ENCODE results near the gene ART1. TPM values are rescaled to one million over a fixed set of nuclear protein-coding genes. Genes with fewer than 3 reads are reported as not detected.
"Not testable (repeated sequence)": the region's sequence is repeated elsewhere in the genome, so short reads cannot be mapped to it uniquely, and the experiment has no call there.

Gene ART1
- polyA plus RNA-seq, 1 experiment, result not detected

- CTCF ChIA-PET, result interaction anchor here (0.7 kb wide), 1 partner anchor 291 kb away, joined by 9 read pairs; no protein-coding TSS in a partner anchor
- DNase-seq (ENCODE audit: low read depth, low spot score), result no peak
- POLR2A ChIA-PET, result no interaction called here
- TF ChIP-seq CTCF (IDR thresholded peaks at IDR 0.05; ENCODE audit: low read depth, low read length), result no peak
- Histone ChIP-seq H3K27ac (ENCODE audit: low read depth, low read length) (no peak overlapping the region), H3K9me3 (ENCODE audit: control insufficient read depth, insufficient read depth, low read length) (no peaks in the 10 kb centered on the region; the same call in 1 of the 2 replicates), H3K27me3 (ENCODE audit: control insufficient read depth, insufficient read depth, low read length) (peaks cover 12% of the 10 kb centered on the region), H3K4me3 (ENCODE audit: low read depth, low read length) (no peak overlapping the region)
Observed at GRCh38 chr11:3655547-3655946, 10.6 kb downstream of the ART1 start.

- DNase-seq (ENCODE audit: low read depth, low spot score); H3K4me3 ChIP-seq (ENCODE audit: low read depth, low read length); H3K27ac ChIP-seq (ENCODE audit: low read depth, low read length); POLR2A ChIA-PET; H3K9me3 ChIP-seq (ENCODE audit: control insufficient read depth, insufficient read depth, low read length); CTCF ChIA-PET: not testable (repeated sequence)
- peaks cover 12% of the 10 kb centered on the region for H3K27me3 ChIP-seq (ENCODE audit: control insufficient read depth, insufficient read depth, low read length)
Observed at GRCh38 chr11:3657331-3657730, 12.4 kb downstream of the ART1 start.

GRCh38 chr11:3658252-3658651, 13.3 kb downstream of the ART1 start:
- Histone ChIP-seq H3K27ac (ENCODE audit: low read depth, low read length) (no peak overlapping the region), H3K9me3 (ENCODE audit: control insufficient read depth, insufficient read depth, low read length) (no peaks in the 10 kb centered on the region; the same call in 1 of the 2 replicates), H3K4me3 (ENCODE audit: low read depth, low read length) (no peak overlapping the region), H3K27me3 (ENCODE audit: control insufficient read depth, insufficient read depth, low read length) (peaks cover 11% of the 10 kb centered on the region)
- no peak for TF ChIP-seq CTCF (IDR thresholded peaks at IDR 0.05; ENCODE audit: low read depth, low read length)
- ChIA-PET CTCF (no interaction called here), POLR2A (no interaction called here)
- DNase-seq (ENCODE audit: low read depth, low spot score), result no peak

GRCh38 chr11:3659595-3660515, 14.9 kb downstream of the ART1 start:
- no peak for TF ChIP-seq CTCF (IDR thresholded peaks at IDR 0.05; ENCODE audit: low read depth, low read length)
- CTCF ChIA-PET, result no interaction called here
- POLR2A ChIA-PET, result no interaction called here
- Histone ChIP-seq H3K9me3 (ENCODE audit: control insufficient read depth, insufficient read depth, low read length) (no peaks in the 10 kb centered on the region; the same call in 1 of the 2 replicates), H3K27me3 (ENCODE audit: control insufficient read depth, insufficient read depth, low read length) (peaks cover 6% of the 10 kb centered on the region), H3K27ac (ENCODE audit: low read depth, low read length) (no peak overlapping the region), H3K4me3 (ENCODE audit: low read depth, low read length) (no peak overlapping the region)
- DNase-seq (ENCODE audit: low read depth, low spot score), result no peak

- H3K27me3 ChIP-seq (ENCODE audit: control insufficient read depth, insufficient read depth, low read length), result peaks cover 4% of the 10 kb centered on the region
- no peak for TF ChIP-seq CTCF (IDR thresholded peaks at IDR 0.05; ENCODE audit: low read depth, low read length)
- H3K9me3 ChIP-seq (ENCODE audit: control insufficient read depth, insufficient read depth, low read length), result no peaks in the 10 kb centered on the region; the same call in 1 of the 2 replicates
- no peak overlapping the region for H3K27ac ChIP-seq (ENCODE audit: low read depth, low read length)
- ChIA-PET CTCF (no interaction called here), POLR2A (interaction anchor here (0.7 kb wide), 1 partner anchor 496 kb away, joined by 5 read pairs; no protein-coding TSS in a partner anchor)
- H3K4me3 ChIP-seq (ENCODE audit: low read depth, low read length), result no peak overlapping the region
- DNase-seq (ENCODE audit: low read depth, low spot score), result no peak
Observed at GRCh38 chr11:3660960-3661359, 16.0 kb downstream of the ART1 start.
